Testis (tissue), 3 donors: ENCODE data around the gene TMEM183A. TPM values are rescaled to one million over a fixed set of nuclear protein-coding genes. Genes with fewer than 3 reads are reported as not detected.

ENCODE experiments used
- DNase-seq: peaks from one replicate; pipeline ENCODE4 v3.0.0-alpha.2; 2019
- H3K27ac ChIP-seq, 2 donors: fragments of 200-600 bp; sonication (generic); one replicate each; pipeline ENCODE4 v1.5.1; 2019
- H3K27me3 ChIP-seq: fragments of 200-600 bp; sonication (generic); one replicate; pipeline ENCODE4 v1.5.1; 2019
- H3K36me3 ChIP-seq: fragments of 200-600 bp; sonication (generic); one replicate; pipeline ENCODE4 v1.5.1; 2017; ENCODE audit warnings: low read depth; ENCODE audit errors: missing control alignments
- H3K4me1 ChIP-seq: fragments of 200-600 bp; sonication (generic); one replicate; pipeline ENCODE4 v1.5.1; 2019
- H3K4me3 ChIP-seq, 2 donors: fragments of 200-600 bp; sonication (generic); one replicate each; pipeline ENCODE4 v1.5.1; 2017 to 2019
- H3K9me3 ChIP-seq: fragments of 200-600 bp; sonication (generic); one replicate; pipeline ENCODE4 v1.5.1; 2017
- CTCF ChIP-seq, 3 experiments: fragments of 450-650 bp in 2 of 3; fragments of 200-600 bp in 1 of 3; sonication (generic) in 1 of 3; IDR thresholded peaks; one replicate each; pipeline ENCODE4 v1.5.1; 2016 to 2019; ENCODE audit warnings: antibody characterized with exemption in 3 of 3, mild to moderate bottlenecking in 2 of 3, moderate library complexity in 1 of 3
- POLR2A ChIP-seq: fragments of 450-650 bp; IDR thresholded peaks from one replicate; pipeline ENCODE4 v1.6.1; 2017; ENCODE audit warnings: antibody characterized with exemption, mild to moderate bottlenecking, moderate library complexity
- WGBS, 2 donors: methylation state at CpG; one replicate each; pipeline ENCODE4 v1.1.5; 2018; 5-methylcytosine and 5-hydroxymethylcytosine counted together
- intact Hi-C: fragments of 100-400 bp; cut with DNase I; formaldehyde crosslinking; loops from one replicate; pipeline ENCODE4 v1.15.1; 2023; ENCODE audit warnings: low total_unique reads
- polyA plus RNA-seq: library from polyadenylated mRNA; stranded (reverse); fragments of 350-450 nt; fragmentation: Illumina TruSeq; extraction: RNeasy Lipid Tissue Mini Kit (QIAGEN cat#74804); gene quantifications from one replicate; pipeline ENCODE4 v1.2.3, GENCODE V29; 2014; ENCODE audit warnings: low read depth, low replicate concordance; ENCODE audit not compliant: insufficient read depth
- total RNA-seq, 2 donors: library from RNA; depleted of rRNA; stranded (reverse); fragments of >200 nt; gene quantifications; one replicate each; pipeline ENCODE4 v1.2.3, GENCODE V29; 2016

TMEM183A gene
- total and polyA plus RNA-seq, 3 donors from 2014 or later, result 114 to 135 (median 129) TPM

GRCh38 chr1:203041351-203041932 is 34.3 kb downstream of the TMEM183A start:
- no peaks in the 10 kb centered on the region for H3K4me1 ChIP-seq
- no peaks in the 10 kb centered on the region for H3K9me3 ChIP-seq
- no peak for TF ChIP-seq CTCF (IDR thresholded peaks at IDR 0.05)
- no peak for TF ChIP-seq POLR2A
- intact Hi-C loops, result no loop called here
- 81 to 100% methylated on average over 3 of the region's 3 CpGs for WGBS, 2 donors
- H3K27me3 ChIP-seq, result no peaks in the 10 kb centered on the region
- no peak for DNase-seq
- no peak overlapping the region for H3K27ac ChIP-seq
- H3K36me3 ChIP-seq, result no peaks in the 10 kb centered on the region
- H3K4me3 ChIP-seq, result no peak overlapping the region

- 93 to 98% methylated on average over 13 to 14 of the region's 14 CpGs for WGBS, 2 donors
- Histone ChIP-seq H3K4me1 (no peaks in the 10 kb centered on the region), H3K27ac (no peak overlapping the region), H3K9me3 (no peaks in the 10 kb centered on the region), H3K4me3 (no peak overlapping the region), H3K36me3 (no peaks in the 10 kb centered on the region), H3K27me3 (no peaks in the 10 kb centered on the region)
- intact Hi-C loops, result no loop called here
- no peak for DNase-seq
- no peak for TF ChIP-seq CTCF (IDR thresholded peaks at IDR 0.05)
- no peak for TF ChIP-seq POLR2A
Measured at GRCh38 chr1:203043830-203044545, 36.8 kb downstream of the TMEM183A start.

- no peaks in the 10 kb centered on the region for H3K4me1 ChIP-seq
- intact Hi-C loops, result no loop called here
- no peak for TF ChIP-seq POLR2A
- TF ChIP-seq CTCF (IDR thresholded peaks at IDR 0.05), result no peak
- H3K27me3 ChIP-seq, result no peaks in the 10 kb centered on the region
- H3K36me3 ChIP-seq, result no peaks in the 10 kb centered on the region
- no peak overlapping the region for H3K27ac ChIP-seq
- no peaks in the 10 kb centered on the region for H3K9me3 ChIP-seq
- no peak for DNase-seq
- no peak overlapping the region for H3K4me3 ChIP-seq
- WGBS, 2 donors, result 92 to 93% methylated on average over 6 to 7 of the region's 7 CpGs
Measured at GRCh38 chr1:203044546-203045250, 37.5 kb downstream of the TMEM183A start.

GRCh38 chr1:203045336-203045735 is 38.2 kb downstream of the TMEM183A start:
- no peak for DNase-seq
- no peak overlapping the region for H3K27ac ChIP-seq
- intact Hi-C loops, result no loop called here
- no peak overlapping the region for H3K4me3 ChIP-seq
- H3K4me1 ChIP-seq, result no peaks in the 10 kb centered on the region
- H3K27me3 ChIP-seq, result no peaks in the 10 kb centered on the region
- no peak for TF ChIP-seq CTCF (IDR thresholded peaks at IDR 0.05)
- TF ChIP-seq POLR2A, result no peak
- no peaks in the 10 kb centered on the region for H3K36me3 ChIP-seq
- no peaks in the 10 kb centered on the region for H3K9me3 ChIP-seq
- WGBS, 2 donors, result 75 to 91% methylated on average over 5 to 17 of the region's 17 CpGs
